ENCODE results near the gene THRB. TPM values are rescaled to one million over a fixed set of nuclear protein-coding genes. Genes with fewer than 3 reads are reported as not detected.

The THRB gene
- polyA plus RNA-seq, 1 of the 3 experiments (the other 2 are of a cell fraction) = 0.02 TPM

- Histone ChIP-seq H3K9me3 (no peaks in the 10 kb centered on the region), H3K79me2 (ENCODE audit: insufficient read depth) (no peaks in the 10 kb centered on the region), H3K27ac (ENCODE audit: low read depth in 2 of 2, low read length in 1 of 2) (no peak overlapping the region), H3K4me2 (no peak overlapping the region), H3K36me3 (replicated peaks in 1 of 2; ENCODE audit: control insufficient read depth in 1 of 2, insufficient read depth in 2 of 2, low read length in 1 of 2) (no peaks in the 10 kb centered on the region), H3K9ac (no peak overlapping the region), H3K27me3 (ENCODE audit: insufficient read depth) (no peaks in the 10 kb centered on the region), H3K9me2 (no peaks in the 10 kb centered on the region), H2AFZ (ENCODE audit: low read depth) (no peak overlapping the region), H4K20me1 (ENCODE audit: insufficient read depth) (no peaks in the 10 kb centered on the region), H3K4me1 (ENCODE audit: control insufficient read depth in 1 of 2, insufficient read depth in 2 of 2, low read depth in 1 of 2, low read length in 1 of 2) (no peaks in the 10 kb centered on the region), H3F3A (replicated peaks; ENCODE audit: insufficient read depth) (no peaks in the 10 kb centered on the region), H3K4me3 (ENCODE audit: low read depth in 2 of 2, low read length in 1 of 2) (no peak overlapping the region)
- POLR2A ChIA-PET = no interaction called here
- TF ChIP-seq SIN3A (IDR thresholded peaks at IDR 0.05; ENCODE audit: borderline replicate concordance, low read depth, low read length) (no peak), FOSL2 (IDR thresholded peaks at IDR 0.05; ENCODE audit: borderline replicate concordance, low read depth) (no peak), EZH2phosphoT487 (IDR thresholded peaks at IDR 0.05; ENCODE audit: borderline replicate concordance, low read depth) (no peak), ELF1 (IDR thresholded peaks at IDR 0.05) (no peak), SMC3 (IDR thresholded peaks at IDR 0.05; ENCODE audit: low read depth, low read length) (no peak), NFIC (IDR thresholded peaks at IDR 0.05; ENCODE audit: borderline replicate concordance) (no peak), RAD21 (IDR thresholded peaks at IDR 0.05; ENCODE audit: low read length) (no peak), TAF1 (IDR thresholded peaks at IDR 0.05; ENCODE audit: borderline replicate concordance, low read depth, low read length) (no peak), RXRA (IDR thresholded peaks at IDR 0.05; ENCODE audit: borderline replicate concordance, low read depth) (no peak)
- CTCF ChIA-PET = no interaction called here
- WGBS (ENCODE audit: low lambda C conversion rate) = 50% methylated on average over 1 of the region's 1 CpG
- DNase-seq = no peak
These were observed 18.7 kb downstream of the THRB start for GRCh38 chr3:24475925-24476324.

GRCh38 chr3:24474862-24475261 is 19.8 kb downstream of the THRB start:
- Histone ChIP-seq H3K79me2 (ENCODE audit: insufficient read depth) (no peaks in the 10 kb centered on the region), H3K4me1 (ENCODE audit: control insufficient read depth in 1 of 2, insufficient read depth in 2 of 2, low read depth in 1 of 2, low read length in 1 of 2) (no peaks in the 10 kb centered on the region), H3K36me3 (replicated peaks in 1 of 2; ENCODE audit: control insufficient read depth in 1 of 2, insufficient read depth in 2 of 2, low read length in 1 of 2) (no peaks in the 10 kb centered on the region), H3K4me3 (ENCODE audit: low read depth in 2 of 2, low read length in 1 of 2) (no peak overlapping the region), H3K27me3 (ENCODE audit: insufficient read depth) (no peaks in the 10 kb centered on the region), H3K9me3 (no peaks in the 10 kb centered on the region), H3K27ac (ENCODE audit: low read depth in 2 of 2, low read length in 1 of 2) (no peak overlapping the region), H3K9ac (no peak overlapping the region), H3K4me2 (no peak overlapping the region), H3F3A (replicated peaks; ENCODE audit: insufficient read depth) (no peaks in the 10 kb centered on the region), H2AFZ (ENCODE audit: low read depth) (no peak overlapping the region), H3K9me2 (no peaks in the 10 kb centered on the region), H4K20me1 (ENCODE audit: insufficient read depth) (no peaks in the 10 kb centered on the region)
- POLR2A ChIA-PET = no interaction called here
- TF ChIP-seq SIN3A (IDR thresholded peaks at IDR 0.05; ENCODE audit: borderline replicate concordance, low read depth, low read length) (no peak), FOSL2 (IDR thresholded peaks at IDR 0.05; ENCODE audit: borderline replicate concordance, low read depth) (no peak), FOXJ3 (CRISPR knock-in tag; IDR thresholded peaks at IDR 0.05) (no peak), ELF1 (IDR thresholded peaks at IDR 0.05) (no peak), JUND (IDR thresholded peaks at IDR 0.05) (no peak), RAD21 (IDR thresholded peaks at IDR 0.05; ENCODE audit: low read length) (no peak), TCF12 (IDR thresholded peaks at IDR 0.05) (no peak), USF2 (IDR thresholded peaks at IDR 0.05; ENCODE audit: borderline replicate concordance, low read depth, low read length) (no peak), IRF3 (IDR thresholded peaks at IDR 0.05; ENCODE audit: low read depth, low read length) (no peak), TAF1 (IDR thresholded peaks at IDR 0.05; ENCODE audit: borderline replicate concordance, low read depth, low read length) (no peak), REST (IDR thresholded peaks at IDR 0.05; ENCODE audit: low read depth, low read length) (no peak), RFX5 (IDR thresholded peaks at IDR 0.05; ENCODE audit: low read length) (no peak)
- DNase-seq = no peak
- 65% methylated on average over 4 of the region's 4 CpGs for whole genome bisulfite sequencing (ENCODE audit: low lambda C conversion rate)
- CTCF ChIA-PET = interaction anchor here (1.1 kb wide), 1 partner anchor 22 kb away, joined by 3 read pairs; no protein-coding TSS in a partner anchor
